ENCODE data around the gene MED15. TPM values are rescaled to one million over a fixed set of nuclear protein-coding genes. Genes with fewer than 3 reads are reported as not detected.

The MED15 gene
- total and polyA plus RNA-seq, 2 of the 4 experiments (the other 2 are of a cell fraction), result 19.0 to 68.8 TPM

GRCh38 chr22:20606041-20606783, 98.8 kb downstream of the MED15 start (continued):
- TF ChIP-seq RCOR1 (IDR thresholded peaks at IDR 0.05; ENCODE audit: insufficient replicate concordance, low read length), result no peak

GRCh38 chr22:20606784-20607128, 99.3 kb downstream of the MED15 start:
- DNase-seq, result no peak
- H2BK120ac ChIP-seq (ENCODE audit: low read depth, low read length), result no peak overlapping the region
- no peaks in the 10 kb centered on the region for H4K20me1 ChIP-seq (ENCODE audit: insufficient read depth, low read length)
- no peaks in the 10 kb centered on the region for H3K79me1 ChIP-seq (ENCODE audit: low read depth in 1 of 2, low read length in 2 of 2)
- H4K91ac ChIP-seq (ENCODE audit: insufficient read depth, low read depth, low read length), result no peak overlapping the region
- no peak overlapping the region for H4K5ac ChIP-seq (ENCODE audit: low read depth, low read length)
- no peak overlapping the region for H3K56ac ChIP-seq (ENCODE audit: extremely low read depth, insufficient read depth, low read length)
- TF ChIP-seq NFE2L2 (IDR thresholded peaks at IDR 0.05; ENCODE audit: low read depth, low read length) (no peak), MXI1 (IDR thresholded peaks at IDR 0.05; ENCODE audit: borderline replicate concordance, low read depth, low read length) (no peak), ELK1 (IDR thresholded peaks at IDR 0.05; ENCODE audit: borderline replicate concordance, low read depth, low read length) (no peak), MAZ (IDR thresholded peaks at IDR 0.05; ENCODE audit: borderline replicate concordance, low read depth, low read length) (no peak), USF2 (IDR thresholded peaks at IDR 0.05; ENCODE audit: low read depth, low read length) (no peak), FOS (IDR thresholded peaks at IDR 0.05; ENCODE audit: low read depth, low read length) (no peak), BHLHE40 (IDR thresholded peaks at IDR 0.05; ENCODE audit: low read depth, low read length) (no peak), CEBPB (IDR thresholded peaks at IDR 0.05; ENCODE audit: low read depth, low read length) (no peak), MAFK (IDR thresholded peaks at IDR 0.05; ENCODE audit: low read depth, low read length) (no peak), SMC3 (IDR thresholded peaks at IDR 0.05; ENCODE audit: low read depth, low read length) (no peak), CHD1 (IDR thresholded peaks at IDR 0.05; ENCODE audit: low read depth, low read length) (no peak), RCOR1 (IDR thresholded peaks at IDR 0.05; ENCODE audit: insufficient replicate concordance, low read length) (no peak)
- ATAC-seq (ENCODE audit: low read depth), result no peak
- no peak overlapping the region for H3K18ac ChIP-seq (ENCODE audit: low read depth, low read length)
- no peak overlapping the region for H2BK5ac ChIP-seq (ENCODE audit: low read depth, low read length, poor library complexity, severe bottlenecking)
- POLR2A ChIA-PET (ENCODE audit: unreplicated experiment), result no interaction called here
- no peaks in the 10 kb centered on the region for H3K9me1 ChIP-seq (ENCODE audit: insufficient read depth, low read length)
- 79% methylated on average over 3 of the region's 9 CpGs; no CpG with 5 or more reads in 1 of the 2 experiments for WGBS, 2 experiments (ENCODE audit: extremely low coverage in 2 of 2, insufficient read length in 1 of 2)
- intact Hi-C loops (cut with micrococcal nuclease), result loop anchor here (5.0 kb wide), 1 partner anchor 91 kb away; no protein-coding TSS in a partner anchor
- BruUV-seq (replicated peaks), result no TSS peak
- H2BK15ac ChIP-seq (ENCODE audit: low read depth, low read length), result no peak overlapping the region
- H3K4me3 ChIP-seq (ENCODE audit: insufficient read depth, low read depth, low read length), result no peak overlapping the region
- CTCF ChIA-PET, result no interaction called here
- H3K36me3 ChIP-seq (ENCODE audit: control insufficient read depth, insufficient read depth, low read length), result no peaks in the 10 kb centered on the region
- no peaks in the 10 kb centered on the region for H3K4me1 ChIP-seq (ENCODE audit: control insufficient read depth, insufficient read depth, low read length)
- no peaks in the 10 kb centered on the region for H3K9me3 ChIP-seq (ENCODE audit: control insufficient read depth, insufficient read depth, low read length)
- no peak overlapping the region for H2AK9ac ChIP-seq (replicated peaks; ENCODE audit: low read depth, low read length, poor library complexity)
- no peak overlapping the region for H3K27ac ChIP-seq (ENCODE audit: insufficient read depth, low read length)
- no peak overlapping the region for H3K4ac ChIP-seq (ENCODE audit: low read depth, low read length)
- H3K4me2 ChIP-seq (ENCODE audit: low read depth, low read length), result no peak overlapping the region
- no peak overlapping the region for H2BK20ac ChIP-seq (ENCODE audit: low read depth, low read length)
- no peak overlapping the region for H3K23ac ChIP-seq (ENCODE audit: low read depth, low read length)
- H3K27me3 ChIP-seq (ENCODE audit: control insufficient read depth, insufficient read depth, low read length), result peaks cover 50% of the 10 kb centered on the region
- H2AFZ ChIP-seq (replicated peaks; ENCODE audit: low read length, poor library complexity), result no peak overlapping the region
- no peak overlapping the region for H2AK5ac ChIP-seq (ENCODE audit: low read depth, low read length)
- in situ Hi-C loops (cut with MboI; ENCODE audit: low sequenced_read_pairs), result loop anchor here (10.0 kb wide), 1 partner anchor 78 kb away; no protein-coding TSS in a partner anchor
- no peak overlapping the region for H4K8ac ChIP-seq (ENCODE audit: low read depth in 2 of 2, low read length in 2 of 2)
- dilution Hi-C loops (cut with HindIII; ENCODE audit: low sequenced_read_pairs, unreplicated experiment), result no loop called here
- no peak overlapping the region for H3K9ac ChIP-seq (ENCODE audit: low read depth, low read length)
- no peak overlapping the region for H3K14ac ChIP-seq (replicated peaks; ENCODE audit: low read depth, low read length)

Measured in IMR-90 (cell line).